HepG2 (cell line): ENCODE measurements around the gene SEL1L2. TPM values are rescaled to one million over a fixed set of nuclear protein-coding genes. Genes with fewer than 3 reads are reported as not detected.

ENCODE experiments used
- ATAC-seq: fragments of 200-7000 bp; cut with Tn5 transposase; 3 replicates; pipeline ENCODE4 v1.9.1; 2020; ENCODE audit warnings: mild to moderate bottlenecking, moderate library complexity
- BruUV-seq: library from RNA; stranded (reverse); fragments of 400-500 nt; replicated peaks from 2 replicates; lab custom pipeline; 2021; lab: Mats Ljungman, UMichigan
- CTCF ChIA-PET: fragments of 300-600 bp; formaldehyde crosslinking; extraction: SDS; loops from one replicate; lab custom pipeline; 2021; ENCODE audit warnings: low total read pairs, inconsistent platforms, low intra/inter-chr PET ratio; lab: Yijun Ruan, JAX
- POLR2A ChIA-PET: fragments of 350-600 bp; sonication (Branson Sonifier 250); formaldehyde crosslinking; loops from one replicate; lab custom pipeline; 2020; ENCODE audit warnings: antibody characterized with exemption, inconsistent platforms; lab: Yijun Ruan, JAX
- DNase-seq: peaks from one replicate; pipeline ENCODE4 v3.0.0-alpha.2; 2015; ENCODE audit warnings: low spot score
- FAIRE-seq: peaks from 3 replicates; lab custom pipeline; 2011; peaks lifted over from hg19 to GRCh38; lab: Jason Lieb, UNC
- H2AFZ ChIP-seq: one replicate; pipeline ENCODE4 v1.6.1; 2011; ENCODE audit warnings: low read length, inconsistent platforms
- H3K27ac ChIP-seq: fragments of 300-600 bp; 3 replicates; pipeline ENCODE4 v1.8.0; 2011; ENCODE audit warnings: mixed run types, mild to moderate bottlenecking, mixed read lengths, low read length, inconsistent platforms; ENCODE audit not compliant: insufficient read depth; ENCODE audit errors: extremely low read length
- H3K27me3 ChIP-seq, 2 experiments: fragments of 200-600 bp in 1 of 2; 2 replicates in 1 of 2; 3 replicates in 1 of 2; pipeline versions ENCODE4 v1.6.0 to v1.8.0; 2011; ENCODE audit warnings: low read length in 2 of 2, mild to moderate bottlenecking in 2 of 2, moderate library complexity in 2 of 2, inconsistent platforms in 1 of 2; ENCODE audit not compliant: insufficient read depth in 2 of 2, control insufficient read depth in 1 of 2
- H3K36me3 ChIP-seq, 2 experiments: fragments of 200-600 bp in 1 of 2; replicated peaks in 1 of 2; 2 replicates in 1 of 2; 3 replicates in 1 of 2; pipeline versions ENCODE4 v1.5.1 to v1.8.0; 2011; ENCODE audit warnings: low read length in 2 of 2, inconsistent platforms in 1 of 2; ENCODE audit not compliant: insufficient read depth in 2 of 2, control insufficient read depth in 1 of 2
- H3K4me1 ChIP-seq: 2 replicates; pipeline ENCODE4 v1.5.1; 2012; ENCODE audit warnings: low read length, inconsistent platforms; ENCODE audit not compliant: insufficient read depth
- H3K4me2 ChIP-seq: 2 replicates; pipeline ENCODE4 v1.6.0; 2011; ENCODE audit warnings: low read depth, low read length, inconsistent platforms
- H3K4me3 ChIP-seq, 3 experiments: fragments of 200-600 bp in 1 of 3; sonication (generic), shearing (Covaris generic) in 1 of 3; replicated peaks in 1 of 3; 2 replicates each; pipeline ENCODE4 v1.5.1; 2011 to 2016; ENCODE audit warnings: low read length in 3 of 3, inconsistent platforms in 2 of 3, low read depth in 2 of 3, mild to moderate bottlenecking in 2 of 3, control low read depth in 1 of 3, mixed read lengths in 1 of 3; ENCODE audit not compliant: insufficient read depth in 1 of 3
- H3K79me2 ChIP-seq: one replicate; pipeline ENCODE4 v1.6.1; 2011; ENCODE audit warnings: low read length, inconsistent platforms; ENCODE audit not compliant: insufficient read depth
- H3K9ac ChIP-seq: 2 replicates; pipeline ENCODE4 v1.6.0; 2011; ENCODE audit warnings: mild to moderate bottlenecking, low read depth, low read length, inconsistent platforms; ENCODE audit not compliant: insufficient read depth
- H3K9me3 ChIP-seq: 2 replicates; pipeline ENCODE4 v1.5.1; 2012; ENCODE audit warnings: mild to moderate bottlenecking, low read length
- H4K20me1 ChIP-seq: 2 replicates; pipeline ENCODE4 v1.6.0; 2011; ENCODE audit warnings: inconsistent platforms, mild to moderate bottlenecking, low read length, moderate library complexity; ENCODE audit not compliant: insufficient read depth
- ETV6 ChIP-seq: sonication (generic); formaldehyde crosslinking; conservative IDR thresholded peaks from 2 replicates; pipeline ENCODE4 v1.4.0; 2020; ENCODE audit warnings: missing genetic modification reagents
- MEIS2 ChIP-seq: sonication (generic); formaldehyde crosslinking; IDR thresholded peaks from 2 replicates; pipeline ENCODE4 v1.9.0; 2021; ENCODE audit warnings: mild to moderate bottlenecking, missing genetic modification reagents
- NFKBIZ ChIP-seq: IDR thresholded peaks from 2 replicates; pipeline ENCODE4 v1.6.1; 2018; ENCODE audit warnings: missing genetic modification reagents, missing compliant biosample characterization
- NFYB ChIP-seq: sonication (generic); formaldehyde crosslinking; IDR thresholded peaks from 2 replicates; pipeline ENCODE4 v1.4.0; 2020; ENCODE audit warnings: missing genetic modification reagents
- NR2F1 ChIP-seq, 2 experiments: fragments of 450-650 bp in 1 of 2; formaldehyde crosslinking in 1 of 2; IDR thresholded peaks; 2 replicates each; pipeline versions ENCODE4 v1.5.0 to v1.6.1; 2016 to 2020; ENCODE audit warnings: mild to moderate bottlenecking in 1 of 2, missing compliant biosample characterization in 1 of 2, missing genetic modification reagents in 1 of 2, moderate library complexity in 1 of 2
- SALL1 ChIP-seq: sonication (generic); formaldehyde crosslinking; IDR thresholded peaks from 2 replicates; pipeline ENCODE4 v1.8.0; 2022; ENCODE audit warnings: mild to moderate bottlenecking, missing genetic modification reagents
- SIN3A ChIP-seq: IDR thresholded peaks from 2 replicates; pipeline ENCODE4 v1.6.1; 2011; ENCODE audit warnings: low read depth, mild to moderate bottlenecking, control low read depth, low read length, borderline replicate concordance
- SRF ChIP-seq: IDR thresholded peaks from 2 replicates; pipeline ENCODE4 v1.6.1; 2011; ENCODE audit warnings: mild to moderate bottlenecking, low read depth, low read length, moderate library complexity
- TBP ChIP-seq: sonication (generic); formaldehyde crosslinking; IDR thresholded peaks from 2 replicates; pipeline ENCODE4 v1.5.0; 2020; ENCODE audit warnings: missing genetic modification reagents
- ZBTB34 ChIP-seq: sonication (generic); formaldehyde crosslinking; IDR thresholded peaks from 2 replicates; pipeline ENCODE4 v1.8.0; 2022; ENCODE audit warnings: mild to moderate bottlenecking, missing genetic modification reagents
- ZFP1 ChIP-seq: IDR thresholded peaks from 2 replicates; pipeline ENCODE4 v1.6.1; 2016
- ZNF331 ChIP-seq: sonication (generic); formaldehyde crosslinking; IDR thresholded peaks from 2 replicates; pipeline ENCODE4 v1.4.0; 2020; ENCODE audit warnings: missing genetic modification reagents
- ZNF512 ChIP-seq: sonication (generic); formaldehyde crosslinking; IDR thresholded peaks from 2 replicates; pipeline ENCODE4 v1.4.0; 2020; ENCODE audit warnings: mild to moderate bottlenecking, missing genetic modification reagents
- ZNF564 ChIP-seq: sonication (generic); formaldehyde crosslinking; IDR thresholded peaks from 2 replicates; pipeline ENCODE4 v1.8.1; 2023; ENCODE audit warnings: mild to moderate bottlenecking, missing genetic modification reagents
- WGBS: methylation state at CpG from one replicate; pipeline ENCODE4 v1.1.6; 2017; ENCODE audit warnings: low lambda C conversion rate; 5-methylcytosine and 5-hydroxymethylcytosine counted together
- in situ Hi-C: cut with HindIII; loops from 2 replicates; pipeline ENCODE4 v1.10.0; 2017; ENCODE audit warnings: low pct_unique_long_range_greater_than_20kb; ENCODE audit not compliant: extremely low pct_ligation_motif_present
- intact Hi-C: fragments of 100-400 bp; cut with micrococcal nuclease; formaldehyde crosslinking; loops from one replicate; pipeline ENCODE4 v1.10.0; 2022; ENCODE audit not compliant: unreplicated experiment
- polyA plus RNA-seq, 8 experiments: library from polyadenylated mRNA; depleted of rRNA in 3 of 8; stranded (reverse) in 7 of 8; unstranded in 1 of 8; fragments of >200 nt; fragmentation: Illumina TruSeq in 4 of 8; extraction: Trizol in 4 of 8; gene quantifications; 2 replicates each; pipeline versions ENCODE4 v1.2.1 to v1.2.3, GENCODE V29; 2011 to 2016; ENCODE audit warnings: low read depth in 4 of 8, missing spikeins in 1 of 8, mixed read lengths in 1 of 8; ENCODE audit not compliant: insufficient read depth in 1 of 8
- total RNA-seq, 5 experiments: library from RNA; depleted of rRNA; stranded (reverse); fragments of >200 nt; fragmentation: Illumina TruSeq; extraction: Trizol; gene quantifications; 2 replicates each; pipeline ENCODE4 v1.2.3, GENCODE V29; 2016; ENCODE audit warnings: low read depth in 1 of 5
- TF ChIP-seq, protein P1 (sequence below): sonication (generic); formaldehyde crosslinking; IDR thresholded peaks from 2 replicates; pipeline ENCODE4 v1.5.0; 2020; ENCODE audit warnings: mild to moderate bottlenecking, missing genetic modification reagents
- TF ChIP-seq, protein P2 (sequence below): sonication (generic); formaldehyde crosslinking; IDR thresholded peaks from 2 replicates; pipeline ENCODE4 v1.4.0; 2020; ENCODE audit warnings: low read depth, mild to moderate bottlenecking, missing genetic modification reagents
- TF ChIP-seq, protein P3 (sequence below): IDR thresholded peaks from 2 replicates; pipeline ENCODE4 v1.6.1; 2012; ENCODE audit warnings: low read depth, low read length, improper control_type of control experiment

Gene SEL1L2
- total and polyA plus RNA-seq, 2 of the 13 experiments (the other 11 are each of a cell fraction or from before 2014, with no cell fraction given), result not detected

DNA sequence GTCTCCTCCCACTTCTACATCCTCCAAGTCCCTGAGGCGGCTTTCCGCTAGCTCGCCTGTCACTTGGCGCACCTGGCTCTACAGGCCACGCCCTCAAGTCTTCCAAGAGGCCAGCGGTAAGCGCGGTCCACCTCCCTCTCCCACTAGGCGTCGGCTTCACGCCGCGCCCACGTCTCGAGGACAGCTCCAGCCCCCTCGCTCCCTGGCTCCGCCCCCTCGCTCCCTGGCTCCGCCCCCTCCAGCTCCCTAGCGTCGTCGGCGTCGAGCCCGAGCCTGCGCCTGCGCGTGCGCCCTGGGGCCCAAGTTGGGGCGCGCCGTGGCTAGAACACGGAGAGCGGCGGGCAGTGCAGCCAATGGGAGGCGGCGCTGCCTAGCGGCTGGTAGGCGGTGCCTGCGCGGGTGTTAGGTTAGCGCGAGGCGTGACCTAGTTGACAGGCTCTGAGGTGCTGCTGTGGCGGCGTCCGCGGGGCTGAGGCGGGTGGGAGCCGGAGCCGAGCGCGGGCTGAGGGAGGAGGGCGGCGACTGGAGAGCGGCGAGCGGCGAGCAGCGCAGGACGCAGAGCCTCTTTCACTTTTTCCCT, 4.8 kb upstream of the SEL1L2 start, which contains the start of gene MACROD2:
TSS of gene MACROD2 (plus strand) at position 431 of the 580 bp plus-strand sequence.
- no peak within 1 kb of the TSS for H3K9ac ChIP-seq
- H3K36me3 ChIP-seq, result no peaks in the 10 kb centered on the region
- ChIA-PET POLR2A (no interaction called here), CTCF (no interaction called here)
- H3K4me1 ChIP-seq, result peaks cover 7% of the 10 kb centered on the region; the same call in 1 of the 2 replicates
- peak within 1 kb of the TSS; percentile 35 to 65 (median 64); a peak in 4 of 6 replicates for H3K4me3 ChIP-seq
- no peak within 1 kb of the TSS for H2AFZ ChIP-seq
- H3K27me3 ChIP-seq, result peaks cover 4 to 22% of the 10 kb centered on the region in 2 experiments; a peak in 4 of 5 replicates
- no peaks in the 10 kb centered on the region for H3K79me2 ChIP-seq
- BruUV-seq, result no TSS peak
- intact Hi-C loops, result no loop called here
- H3K4me2 ChIP-seq, result peak within 1 kb of the TSS; percentile 63
- no peaks in the 10 kb centered on the region for H4K20me1 ChIP-seq
- H3K27ac ChIP-seq, result no peak within 1 kb of the TSS
- H3K9me3 ChIP-seq, result peaks cover 25% of the 10 kb centered on the region
- DNase-seq (peak; percentile 49), FAIRE-seq (no peak), ATAC-seq (peak; percentile 92)
- 11% methylated on average over 47 of the region's 61 CpGs for WGBS
- in situ Hi-C loops, result no loop called here
- TF ChIP-seq ZNF331 (CRISPR knock-in tag) (no peak), SIN3A (no peak), ZBTB34 (CRISPR knock-in tag) (no peak), NR2F1 (CRISPR knock-in tag; IDR thresholded peaks at IDR 0.05) (no peak), TBP (CRISPR knock-in tag) (no peak), SRF (no peak), SALL1 (CRISPR knock-in tag) (peak; percentile 40; the same call in 1 of the 2 replicates), MEIS2 (no peak; the same call in 1 of the 2 replicates), NFYB (peak; percentile 75), ZNF564 (CRISPR knock-in tag) (no peak; the same call in 1 of the 2 replicates), NFKBIZ (no peak), ZFP1 (CRISPR knock-in tag) (no peak), ETV6 (CRISPR knock-in tag) (no peak), ZNF512 (CRISPR knock-in tag) (no peak)
- TF ChIP-seq, protein P1, sequence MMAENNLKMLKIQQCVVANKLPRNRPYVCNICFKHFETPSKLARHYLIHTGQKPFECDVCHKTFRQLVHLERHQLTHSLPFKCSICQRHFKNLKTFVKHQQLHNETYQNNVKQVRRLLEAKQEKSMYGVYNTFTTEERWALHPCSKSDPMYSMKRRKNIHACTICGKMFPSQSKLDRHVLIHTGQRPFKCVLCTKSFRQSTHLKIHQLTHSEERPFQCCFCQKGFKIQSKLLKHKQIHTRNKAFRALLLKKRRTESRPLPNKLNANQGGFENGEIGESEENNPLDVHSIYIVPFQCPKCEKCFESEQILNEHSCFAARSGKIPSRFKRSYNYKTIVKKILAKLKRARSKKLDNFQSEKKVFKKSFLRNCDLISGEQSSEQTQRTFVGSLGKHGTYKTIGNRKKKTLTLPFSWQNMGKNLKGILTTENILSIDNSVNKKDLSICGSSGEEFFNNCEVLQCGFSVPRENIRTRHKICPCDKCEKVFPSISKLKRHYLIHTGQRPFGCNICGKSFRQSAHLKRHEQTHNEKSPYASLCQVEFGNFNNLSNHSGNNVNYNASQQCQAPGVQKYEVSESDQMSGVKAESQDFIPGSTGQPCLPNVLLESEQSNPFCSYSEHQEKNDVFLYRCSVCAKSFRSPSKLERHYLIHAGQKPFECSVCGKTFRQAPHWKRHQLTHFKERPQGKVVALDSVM, result no peak
- TF ChIP-seq, protein P2, sequence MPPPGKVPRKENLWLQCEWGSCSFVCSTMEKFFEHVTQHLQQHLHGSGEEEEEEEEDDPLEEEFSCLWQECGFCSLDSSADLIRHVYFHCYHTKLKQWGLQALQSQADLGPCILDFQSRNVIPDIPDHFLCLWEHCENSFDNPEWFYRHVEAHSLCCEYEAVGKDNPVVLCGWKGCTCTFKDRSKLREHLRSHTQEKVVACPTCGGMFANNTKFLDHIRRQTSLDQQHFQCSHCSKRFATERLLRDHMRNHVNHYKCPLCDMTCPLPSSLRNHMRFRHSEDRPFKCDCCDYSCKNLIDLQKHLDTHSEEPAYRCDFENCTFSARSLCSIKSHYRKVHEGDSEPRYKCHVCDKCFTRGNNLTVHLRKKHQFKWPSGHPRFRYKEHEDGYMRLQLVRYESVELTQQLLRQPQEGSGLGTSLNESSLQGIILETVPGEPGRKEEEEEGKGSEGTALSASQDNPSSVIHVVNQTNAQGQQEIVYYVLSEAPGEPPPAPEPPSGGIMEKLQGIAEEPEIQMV (CRISPR knock-in tag), result peak; percentile 78
- TF ChIP-seq, protein P3, sequence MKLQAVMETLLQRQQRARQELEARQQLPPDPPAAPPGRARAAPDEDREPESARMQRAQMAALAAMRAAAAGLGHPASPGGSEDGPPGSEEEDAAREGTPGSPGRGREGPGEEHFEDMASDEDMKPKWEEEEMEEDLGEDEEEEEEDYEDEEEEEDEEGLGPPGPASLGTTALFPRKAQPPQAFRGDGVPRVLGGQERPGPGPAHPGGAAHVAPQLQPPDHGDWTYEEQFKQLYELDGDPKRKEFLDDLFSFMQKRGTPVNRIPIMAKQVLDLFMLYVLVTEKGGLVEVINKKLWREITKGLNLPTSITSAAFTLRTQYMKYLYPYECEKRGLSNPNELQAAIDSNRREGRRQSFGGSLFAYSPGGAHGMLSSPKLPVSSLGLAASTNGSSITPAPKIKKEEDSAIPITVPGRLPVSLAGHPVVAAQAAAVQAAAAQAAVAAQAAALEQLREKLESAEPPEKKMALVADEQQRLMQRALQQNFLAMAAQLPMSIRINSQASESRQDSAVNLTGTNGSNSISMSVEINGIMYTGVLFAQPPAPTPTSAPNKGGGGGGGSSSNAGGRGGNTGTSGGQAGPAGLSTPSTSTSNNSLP, result no peak
